ENCODE results near the gene PIGN.

PIGN gene

GRCh38 chr18:62152844-62153243 lies 34.0 kb downstream of the PIGN start:
- WGBS, 2 experiments (ENCODE audit: insufficient coverage in 2 of 2), result 89 to 100% methylated on average over 1 of the region's 1 CpG
- no peak overlapping the region for H3K27ac ChIP-seq (ENCODE audit: low read depth, low read length, severe bottlenecking)

GRCh38 chr18:62151068-62151771 lies 35.6 kb downstream of the PIGN start:
- WGBS, 2 experiments (ENCODE audit: insufficient coverage in 2 of 2), result 97 to 99% methylated on average over 6 of the region's 9 CpGs
- H3K36me3 ChIP-seq (ENCODE audit: control insufficient read depth, insufficient read depth, low read length), result no peaks in the 10 kb centered on the region
- H3K4me1 ChIP-seq (ENCODE audit: control insufficient read depth, insufficient read depth, low read length, poor library complexity, severe bottlenecking), result no peaks in the 10 kb centered on the region
- H3K9me3 ChIP-seq (ENCODE audit: control insufficient read depth, low read length), result no peaks in the 10 kb centered on the region
- no peak overlapping the region for H3K4me3 ChIP-seq (ENCODE audit: extremely low read depth, insufficient read depth, low read length, poor library complexity, severe bottlenecking)
- H3K27ac ChIP-seq (ENCODE audit: low read depth, low read length, severe bottlenecking), result no peak overlapping the region

More at GRCh38 chr18:62152844-62153243, 34.0 kb downstream of the PIGN start:
- Histone ChIP-seq H3K4me1 (ENCODE audit: control insufficient read depth, insufficient read depth, low read length, poor library complexity, severe bottlenecking) (no peaks in the 10 kb centered on the region), H3K36me3 (ENCODE audit: control insufficient read depth, insufficient read depth, low read length) (no peaks in the 10 kb centered on the region), H3K9me3 (ENCODE audit: control insufficient read depth, low read length) (no peaks in the 10 kb centered on the region), H3K4me3 (ENCODE audit: extremely low read depth, insufficient read depth, low read length, poor library complexity, severe bottlenecking) (no peak overlapping the region)

- Histone ChIP-seq H3K36me3 (ENCODE audit: control insufficient read depth, insufficient read depth, low read length) (no peaks in the 10 kb centered on the region), H3K4me3 (ENCODE audit: extremely low read depth, insufficient read depth, low read length, poor library complexity, severe bottlenecking) (no peak overlapping the region), H3K27ac (ENCODE audit: low read depth, low read length, severe bottlenecking) (no peak overlapping the region), H3K9me3 (ENCODE audit: control insufficient read depth, low read length) (no peaks in the 10 kb centered on the region), H3K4me1 (ENCODE audit: control insufficient read depth, insufficient read depth, low read length, poor library complexity, severe bottlenecking) (no peaks in the 10 kb centered on the region)
- WGBS, 2 experiments (ENCODE audit: insufficient coverage in 2 of 2), result 93 to 94% methylated on average over 2 of the region's 2 CpGs
These were observed 42.5 kb downstream of the PIGN start for GRCh38 chr18:62144338-62144737.

GRCh38 chr18:62140259-62140658 lies 46.6 kb downstream of the PIGN start:
- peaks cover 9% of the 10 kb centered on the region for H3K36me3 ChIP-seq (ENCODE audit: control insufficient read depth, insufficient read depth, low read length)
- no peak overlapping the region for H3K4me3 ChIP-seq (ENCODE audit: extremely low read depth, insufficient read depth, low read length, poor library complexity, severe bottlenecking)
- no peaks in the 10 kb centered on the region for H3K4me1 ChIP-seq (ENCODE audit: control insufficient read depth, insufficient read depth, low read length, poor library complexity, severe bottlenecking)
- no peak overlapping the region for H3K27ac ChIP-seq (ENCODE audit: low read depth, low read length, severe bottlenecking)
- no peaks in the 10 kb centered on the region for H3K9me3 ChIP-seq (ENCODE audit: control insufficient read depth, low read length)
- no CpG with 5 or more reads among the region's 1 CpG for WGBS, 2 experiments (ENCODE audit: insufficient coverage in 2 of 2)

- Histone ChIP-seq H3K27ac (ENCODE audit: low read depth, low read length, severe bottlenecking) (no peak overlapping the region), H3K4me3 (ENCODE audit: extremely low read depth, insufficient read depth, low read length, poor library complexity, severe bottlenecking) (no peak overlapping the region), H3K4me1 (ENCODE audit: control insufficient read depth, insufficient read depth, low read length, poor library complexity, severe bottlenecking) (no peaks in the 10 kb centered on the region), H3K36me3 (ENCODE audit: control insufficient read depth, insufficient read depth, low read length) (peaks cover 9% of the 10 kb centered on the region), H3K9me3 (ENCODE audit: control insufficient read depth, low read length) (no peaks in the 10 kb centered on the region)
- no CpG with 5 or more reads among the region's 2 CpGs for WGBS, 2 experiments (ENCODE audit: insufficient coverage in 2 of 2)
These were observed 48.2 kb downstream of the PIGN start for GRCh38 chr18:62138461-62139235.

GRCh38 chr18:62131301-62131909 lies 55.5 kb downstream of the PIGN start:
- Histone ChIP-seq H3K4me3 (ENCODE audit: extremely low read depth, insufficient read depth, low read length, poor library complexity, severe bottlenecking) (no peak overlapping the region), H3K9me3 (ENCODE audit: control insufficient read depth, low read length) (no peaks in the 10 kb centered on the region), H3K36me3 (ENCODE audit: control insufficient read depth, insufficient read depth, low read length) (no peaks in the 10 kb centered on the region), H3K27ac (ENCODE audit: low read depth, low read length, severe bottlenecking) (no peak overlapping the region), H3K4me1 (ENCODE audit: control insufficient read depth, insufficient read depth, low read length, poor library complexity, severe bottlenecking) (peaks cover 4% of the 10 kb centered on the region)
- WGBS, 2 experiments (ENCODE audit: insufficient coverage in 2 of 2), result 67% methylated on average over 1 of the region's 2 CpGs; no CpG with 5 or more reads in 1 of the 2 experiments

GRCh38 chr18:62128157-62128556 lies 58.7 kb downstream of the PIGN start:
- H3K36me3 ChIP-seq (ENCODE audit: control insufficient read depth, insufficient read depth, low read length), result no peaks in the 10 kb centered on the region
- no peak overlapping the region for H3K4me3 ChIP-seq (ENCODE audit: extremely low read depth, insufficient read depth, low read length, poor library complexity, severe bottlenecking)
- H3K4me1 ChIP-seq (ENCODE audit: control insufficient read depth, insufficient read depth, low read length, poor library complexity, severe bottlenecking), result peaks cover 4% of the 10 kb centered on the region
- H3K9me3 ChIP-seq (ENCODE audit: control insufficient read depth, low read length), result no peaks in the 10 kb centered on the region
- no peak overlapping the region for H3K27ac ChIP-seq (ENCODE audit: low read depth, low read length, severe bottlenecking)
- WGBS, 2 experiments (ENCODE audit: insufficient coverage in 2 of 2), result 75% methylated on average over 1 of the region's 1 CpG; no CpG with 5 or more reads in 1 of the 2 experiments

- Histone ChIP-seq H3K9me3 (ENCODE audit: control insufficient read depth, low read length) (no peaks in the 10 kb centered on the region), H3K36me3 (ENCODE audit: control insufficient read depth, insufficient read depth, low read length) (no peaks in the 10 kb centered on the region), H3K27ac (ENCODE audit: low read depth, low read length, severe bottlenecking) (no peak overlapping the region), H3K4me1 (ENCODE audit: control insufficient read depth, insufficient read depth, low read length, poor library complexity, severe bottlenecking) (peaks cover 4% of the 10 kb centered on the region), H3K4me3 (ENCODE audit: extremely low read depth, insufficient read depth, low read length, poor library complexity, severe bottlenecking) (no peak overlapping the region)
- WGBS, 2 experiments (ENCODE audit: insufficient coverage in 2 of 2), result 92 to 100% methylated on average over 2 of the region's 2 CpGs
These were observed 60.1 kb downstream of the PIGN start for GRCh38 chr18:62126737-62127136.

GRCh38 chr18:62125702-62126101 lies 61.2 kb downstream of the PIGN start:
- Histone ChIP-seq H3K36me3 (ENCODE audit: control insufficient read depth, insufficient read depth, low read length) (no peaks in the 10 kb centered on the region), H3K4me1 (ENCODE audit: control insufficient read depth, insufficient read depth, low read length, poor library complexity, severe bottlenecking) (peaks cover 4% of the 10 kb centered on the region), H3K4me3 (ENCODE audit: extremely low read depth, insufficient read depth, low read length, poor library complexity, severe bottlenecking) (no peak overlapping the region), H3K27ac (ENCODE audit: low read depth, low read length, severe bottlenecking) (no peak overlapping the region), H3K9me3 (ENCODE audit: control insufficient read depth, low read length) (no peaks in the 10 kb centered on the region)
- WGBS, 2 experiments (ENCODE audit: insufficient coverage in 2 of 2), result no CpG with 5 or more reads among the region's 2 CpGs

GRCh38 chr18:62122330-62122729 lies 64.5 kb downstream of the PIGN start:
- H3K27ac ChIP-seq (ENCODE audit: low read depth, low read length, severe bottlenecking), result no peak overlapping the region
- no peaks in the 10 kb centered on the region for H3K4me1 ChIP-seq (ENCODE audit: control insufficient read depth, insufficient read depth, low read length, poor library complexity, severe bottlenecking)
- H3K4me3 ChIP-seq (ENCODE audit: extremely low read depth, insufficient read depth, low read length, poor library complexity, severe bottlenecking), result no peak overlapping the region
- no peaks in the 10 kb centered on the region for H3K9me3 ChIP-seq (ENCODE audit: control insufficient read depth, low read length)
- no peaks in the 10 kb centered on the region for H3K36me3 ChIP-seq (ENCODE audit: control insufficient read depth, insufficient read depth, low read length)
- WGBS, 2 experiments (ENCODE audit: insufficient coverage in 2 of 2), result 100% methylated on average over 1 of the region's 1 CpG; no CpG with 5 or more reads in 1 of the 2 experiments
